NCI-H226 (cell line): Measurements from ENCODE around the gene VSX1.

ENCODE experiments used
- DNase-seq: peaks from one replicate; pipeline ENCODE4 v3.0.0-alpha.2; 2015

VSX1 gene

DNA sequence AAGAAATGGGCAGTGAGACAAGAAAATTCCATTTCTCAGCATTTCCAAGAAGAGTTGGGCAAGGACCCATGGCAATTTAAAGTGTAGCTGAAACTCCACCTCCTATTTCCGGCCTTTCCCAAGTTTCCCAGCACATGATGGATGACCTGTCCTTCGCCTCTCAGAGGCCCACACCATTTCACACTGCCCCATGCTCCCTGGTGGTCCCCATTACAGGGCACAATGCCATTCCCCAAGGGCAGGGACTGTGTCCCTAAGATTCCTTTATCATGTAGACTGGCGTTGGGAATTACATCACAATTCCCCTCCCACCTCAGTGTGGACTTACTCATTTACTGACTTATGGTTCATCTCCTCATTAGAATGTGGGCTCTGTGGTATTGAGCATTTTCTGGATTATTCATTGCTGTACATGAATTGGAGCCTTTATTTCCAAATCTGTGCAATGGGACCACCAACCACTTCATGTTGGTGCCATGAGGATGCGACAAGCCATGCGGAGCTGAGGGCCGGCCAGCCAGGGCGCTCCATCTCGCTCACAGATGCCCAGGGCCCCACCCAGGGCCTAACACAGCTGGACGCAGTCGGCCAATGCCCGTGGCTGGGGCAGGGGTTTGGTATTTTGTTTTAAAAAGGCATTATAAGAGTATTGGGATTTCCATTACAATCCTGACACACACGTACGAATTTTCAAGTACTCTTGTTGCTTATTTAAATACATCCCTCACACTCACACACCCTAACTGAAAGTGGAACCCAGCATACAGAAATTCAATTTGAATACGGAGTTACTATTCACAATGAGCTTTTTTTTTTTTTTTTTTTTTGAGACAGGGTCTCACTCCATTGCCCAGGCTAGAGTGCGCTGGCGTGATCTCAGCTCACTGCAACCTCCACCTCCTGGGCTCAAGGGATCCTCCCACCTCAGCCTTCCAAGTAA is 29.4 kb downstream of the VSX1 start:
- peak; percentile 72 for DNase-seq

- DNase-seq = no peak
Observed at GRCh38 chr20:25051386-25052155, 30.4 kb downstream of the VSX1 start.

GRCh38 chr20:25050501-25051350 is 31.2 kb downstream of the VSX1 start:
- no peak for DNase-seq

DNA sequence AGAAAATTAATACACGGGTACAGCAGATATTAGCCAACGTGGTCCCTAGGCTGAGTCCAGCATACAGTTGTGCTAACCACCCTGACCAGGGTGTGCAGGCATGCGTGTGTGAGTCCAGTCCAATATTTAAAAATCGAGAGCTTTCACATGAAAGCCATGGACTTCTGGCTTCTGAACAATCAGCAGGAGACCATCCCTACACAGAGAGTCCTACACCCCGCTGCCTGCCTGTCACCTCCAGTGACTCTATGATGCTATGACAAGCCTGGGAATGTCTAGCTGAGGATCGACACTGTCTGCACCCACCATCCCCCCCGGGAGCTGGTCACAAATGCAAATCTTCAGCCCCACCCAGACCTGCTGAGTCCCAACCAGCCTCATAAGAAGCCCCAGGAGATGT is 31.9 kb downstream of the VSX1 start:
- DNase-seq = no peak

DNA sequence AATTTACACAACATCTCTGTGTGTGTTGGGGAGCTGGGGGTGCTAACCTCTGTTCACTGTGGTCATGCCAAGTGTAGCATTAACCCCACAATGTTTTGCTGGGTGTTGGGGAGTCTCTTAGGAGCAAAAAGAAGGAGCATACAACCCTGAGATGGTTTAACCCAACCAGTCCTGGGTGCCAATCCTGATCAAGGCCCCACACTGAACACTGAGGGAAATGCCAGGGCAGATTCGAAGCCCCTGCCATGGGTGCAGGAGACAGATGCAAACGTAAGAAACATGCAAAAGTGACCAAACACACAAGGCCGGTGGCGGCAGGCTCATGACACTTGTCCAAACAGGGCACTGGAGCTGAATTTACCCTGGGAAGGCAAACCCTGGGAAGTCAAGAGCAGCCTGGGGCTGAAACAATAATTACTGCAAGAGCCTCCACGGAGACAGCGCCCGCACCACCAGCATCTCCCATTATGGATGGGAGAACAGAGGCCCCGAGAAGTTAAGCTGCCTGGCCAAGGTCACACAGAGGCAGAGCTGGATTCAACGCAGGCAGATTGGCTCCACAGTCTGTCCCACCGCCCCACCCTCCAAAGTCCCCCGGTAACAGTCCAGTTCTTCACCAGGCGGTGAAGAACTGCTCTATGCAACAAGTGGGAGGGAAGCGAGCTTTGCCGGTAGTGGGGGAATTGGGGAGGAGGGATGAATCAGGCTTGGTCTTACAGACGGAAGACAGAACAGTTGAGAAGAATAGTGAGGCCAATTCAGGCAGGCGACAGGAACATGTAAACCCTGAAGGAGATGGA is 32.5 kb downstream of the VSX1 start:
- DNase-seq = no peak

DNA sequence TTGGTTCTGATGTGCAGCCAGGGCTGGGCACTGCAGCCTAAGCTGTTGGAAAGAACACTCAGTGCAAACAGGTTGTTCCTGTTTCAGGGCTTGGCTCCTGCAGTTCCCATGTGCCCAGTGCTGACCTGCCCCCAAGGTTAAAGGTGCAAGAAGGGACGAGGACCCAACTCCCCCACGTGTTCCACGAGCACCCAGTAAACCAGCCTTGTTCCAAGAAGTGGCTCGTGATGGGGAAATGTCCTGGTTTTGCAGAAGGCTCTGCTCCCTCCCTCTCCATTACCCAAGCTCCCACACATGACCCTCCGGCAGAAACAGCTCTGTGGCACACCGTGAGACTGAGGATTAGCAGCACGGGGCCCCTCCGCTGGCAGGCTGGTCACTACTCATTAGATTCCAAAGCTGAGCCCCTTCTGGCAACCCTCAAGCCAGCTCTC is 33.4 kb downstream of the VSX1 start:
- DNase-seq = no peak

DNA sequence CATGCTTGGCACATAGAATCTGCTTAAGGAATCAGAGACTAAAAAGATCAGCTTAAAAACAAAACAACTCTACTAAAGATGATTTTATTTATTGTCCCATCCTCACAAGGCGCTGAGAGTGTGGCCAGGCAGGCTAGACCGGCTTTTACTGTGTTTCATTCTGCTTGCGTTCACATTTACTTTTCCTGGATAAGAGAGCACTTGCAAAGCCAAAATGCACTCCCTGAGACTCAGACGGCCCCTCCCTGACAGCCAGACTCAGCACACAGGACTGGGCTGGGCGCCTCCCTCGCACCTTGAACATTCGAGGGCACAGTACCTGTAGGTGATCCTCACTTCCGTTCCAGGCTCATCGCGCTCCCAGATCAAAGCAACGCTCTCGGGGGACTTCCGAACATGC is 34.2 kb downstream of the VSX1 start:
- no peak for DNase-seq

- no peak for DNase-seq
Observed at GRCh38 chr20:25046736-25047666, 34.9 kb downstream of the VSX1 start.

- no peak for DNase-seq
Observed at GRCh38 chr20:25046181-25046641, 35.7 kb downstream of the VSX1 start.

GRCh38 chr20:25045343-25045712 is 36.6 kb downstream of the VSX1 start:
- no peak for DNase-seq

DNA sequence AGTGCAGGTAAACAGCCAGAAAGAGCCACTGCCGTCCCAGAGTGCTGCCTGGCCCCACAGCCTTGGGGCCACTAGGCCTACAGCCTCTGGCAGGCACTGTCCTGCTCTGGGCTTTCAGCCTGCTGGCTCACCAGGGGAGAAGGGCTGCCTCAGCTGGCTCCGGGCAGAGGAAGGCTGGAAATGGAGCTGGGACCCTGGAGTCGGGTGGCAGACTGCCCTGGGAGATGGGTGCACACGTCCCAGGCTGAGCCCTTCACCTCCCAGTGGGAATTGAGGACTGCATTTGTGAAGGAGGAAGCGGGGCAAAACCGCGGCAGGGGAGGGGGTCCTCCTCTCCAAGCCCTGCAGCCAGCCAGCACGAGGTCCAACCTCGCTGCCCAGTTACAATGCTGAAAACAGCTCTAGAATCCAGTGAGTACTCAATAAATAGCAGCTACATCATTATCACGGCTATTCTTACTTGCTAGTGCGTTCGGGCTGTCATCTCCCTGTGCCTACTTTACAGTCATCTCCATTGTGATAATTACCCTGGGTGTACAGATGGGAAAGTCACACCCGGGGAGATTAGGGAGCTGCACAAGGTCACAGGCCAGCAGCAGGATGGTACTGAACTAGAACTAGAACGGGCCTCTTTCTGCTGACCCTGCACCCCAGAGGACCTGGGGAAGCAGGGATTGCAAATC is 37.1 kb downstream of the VSX1 start:
- DNase-seq = no peak

GRCh38 chr20:25044261-25044560 is 37.7 kb downstream of the VSX1 start:
- DNase-seq = no peak

DNA sequence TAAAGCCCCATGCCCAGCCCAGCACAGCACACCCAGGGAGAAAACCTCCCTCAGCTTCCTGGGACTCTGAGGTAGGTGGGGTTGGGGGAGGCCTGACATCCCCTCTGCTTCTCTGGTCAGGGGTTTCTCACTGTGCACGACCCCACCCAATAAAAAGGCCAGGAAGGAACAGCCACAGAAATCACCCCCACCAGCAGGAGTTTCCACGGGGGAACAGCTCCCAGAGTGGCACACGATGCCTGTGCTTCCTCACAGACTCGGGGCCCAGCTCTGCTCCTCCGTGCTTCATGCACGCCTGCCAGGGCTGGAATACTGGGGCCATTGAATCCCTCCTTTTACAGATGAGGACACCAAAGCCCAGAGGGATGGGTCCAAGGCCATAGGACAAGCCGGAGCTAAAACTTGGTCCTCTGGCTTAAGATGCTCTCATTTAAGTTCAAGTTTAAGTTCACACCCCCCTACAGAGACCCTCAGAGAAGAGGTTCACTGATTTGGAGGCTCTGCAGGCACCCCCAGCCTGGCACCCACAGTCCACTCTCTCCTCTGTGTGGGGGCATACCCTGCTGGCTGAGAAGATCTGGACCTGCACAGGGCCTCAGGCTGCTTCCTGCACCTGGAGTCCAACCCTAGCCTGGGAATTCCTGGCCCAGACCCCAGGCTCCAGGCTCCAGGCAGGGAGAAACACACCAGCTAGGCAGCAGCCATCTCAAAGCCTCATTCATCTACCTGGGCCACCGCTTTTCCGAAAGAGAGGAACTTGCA is 38.3 kb downstream of the VSX1 start:
- no peak for DNase-seq

- DNase-seq = no peak
Observed at GRCh38 chr20:25042531-25043498, 39.1 kb downstream of the VSX1 start.

- no peak for DNase-seq
Observed at GRCh38 chr20:25041813-25042530, 40.0 kb downstream of the VSX1 start.

DNA sequence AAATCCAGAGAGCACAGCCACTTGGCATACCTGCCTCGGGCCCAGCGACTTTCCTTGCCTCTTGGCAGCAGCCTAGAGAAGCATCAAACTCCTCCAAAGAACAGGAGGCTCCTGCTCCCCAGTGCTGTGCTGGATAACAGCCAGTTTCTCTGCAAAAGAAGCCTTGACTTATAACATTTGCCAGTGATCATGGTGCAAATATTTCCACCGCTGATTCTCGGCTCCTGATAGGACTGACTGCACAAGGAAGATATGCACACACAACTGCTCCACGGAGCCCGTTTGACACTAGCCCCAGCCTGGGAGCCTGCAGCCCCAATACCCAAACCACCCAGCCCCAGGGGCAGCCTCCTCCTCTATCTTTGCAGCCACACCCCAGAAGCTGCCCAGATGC is 41.5 kb downstream of the VSX1 start:
- peak; percentile 70 for DNase-seq

GRCh38 chr20:25039697-25040437 is 42.1 kb downstream of the VSX1 start:
- peak; percentile 41 for DNase-seq
